ENCODE results near the gene ABHD10. TPM values are rescaled to one million over a fixed set of nuclear protein-coding genes. Genes with fewer than 3 reads are reported as not detected.

ABHD10 gene
- polyA plus RNA-seq, 1 experiment = 12.6 TPM

- TF ChIP-seq, protein P1, sequence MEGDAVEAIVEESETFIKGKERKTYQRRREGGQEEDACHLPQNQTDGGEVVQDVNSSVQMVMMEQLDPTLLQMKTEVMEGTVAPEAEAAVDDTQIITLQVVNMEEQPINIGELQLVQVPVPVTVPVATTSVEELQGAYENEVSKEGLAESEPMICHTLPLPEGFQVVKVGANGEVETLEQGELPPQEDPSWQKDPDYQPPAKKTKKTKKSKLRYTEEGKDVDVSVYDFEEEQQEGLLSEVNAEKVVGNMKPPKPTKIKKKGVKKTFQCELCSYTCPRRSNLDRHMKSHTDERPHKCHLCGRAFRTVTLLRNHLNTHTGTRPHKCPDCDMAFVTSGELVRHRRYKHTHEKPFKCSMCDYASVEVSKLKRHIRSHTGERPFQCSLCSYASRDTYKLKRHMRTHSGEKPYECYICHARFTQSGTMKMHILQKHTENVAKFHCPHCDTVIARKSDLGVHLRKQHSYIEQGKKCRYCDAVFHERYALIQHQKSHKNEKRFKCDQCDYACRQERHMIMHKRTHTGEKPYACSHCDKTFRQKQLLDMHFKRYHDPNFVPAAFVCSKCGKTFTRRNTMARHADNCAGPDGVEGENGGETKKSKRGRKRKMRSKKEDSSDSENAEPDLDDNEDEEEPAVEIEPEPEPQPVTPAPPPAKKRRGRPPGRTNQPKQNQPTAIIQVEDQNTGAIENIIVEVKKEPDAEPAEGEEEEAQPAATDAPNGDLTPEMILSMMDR (IDR thresholded peaks at IDR 0.05; ENCODE audit: insufficient read depth, low read depth, low read length) = no peak
- POLR2A ChIA-PET = no interaction called here
- no peaks in the 10 kb centered on the region for H3K36me3 ChIP-seq (ENCODE audit: control insufficient read depth, insufficient read depth, low read length)
- H3K27me3 ChIP-seq (ENCODE audit: control insufficient read depth, insufficient read depth, low read length) = no peaks in the 10 kb centered on the region
- no peak for DNase-seq (ENCODE audit: low read depth)
- CTCF ChIA-PET = interaction anchor here (1.2 to 2.9 kb wide), 4 partner anchors 13 to 372 kb away, joined by 4 to 11 read pairs (median 6); no protein-coding TSS in a partner anchor
- H3K4me3 ChIP-seq (ENCODE audit: low read depth, low read length) = no peak overlapping the region
These were observed 62.5 kb downstream of the ABHD10 start for GRCh38 chr3:112041321-112041720.

GRCh38 chr3:112042842-112043280, 64.0 kb downstream of the ABHD10 start:
- TF ChIP-seq, protein P1 (IDR thresholded peaks at IDR 0.05; ENCODE audit: insufficient read depth, low read depth, low read length) = no peak
- Histone ChIP-seq H3K27me3 (ENCODE audit: control insufficient read depth, insufficient read depth, low read length) (no peaks in the 10 kb centered on the region), H3K36me3 (ENCODE audit: control insufficient read depth, insufficient read depth, low read length) (no peaks in the 10 kb centered on the region), H3K4me3 (ENCODE audit: low read depth, low read length) (no peak overlapping the region)
- POLR2A ChIA-PET = no interaction called here
- CTCF ChIA-PET = interaction anchor here (0.6 to 4.2 kb wide), 25 partner anchors 8 to 427 kb away, joined by 3 to 24 read pairs (median 5); partner anchors contain the start of genes ABHD10 and TMPRSS7
- DNase-seq (ENCODE audit: low read depth) = no peak

Other genes starting within 250 kb of the ABHD10 start
- gene PHLDB2, start 119.8 kb upstream of the ABHD10 start, polyA plus RNA-seq (2011; rRNA removed) = 44.7 and 56.7 TPM in 2 replicates
- gene TAGLN3, start 19.9 kb downstream of the ABHD10 start, polyA plus RNA-seq (2011; rRNA removed) = 0.09 TPM in 1 of 2 replicates, not detected in the other
- not detected in 2 replicates for gene TMPRSS7, start 55.7 kb downstream of the ABHD10 start, polyA plus RNA-seq (2011; rRNA removed)
- 4.5 and 5.6 TPM in 2 replicates for gene C3orf52, start 107.4 kb downstream of the ABHD10 start, polyA plus RNA-seq (2011; rRNA removed)
- not detected in 2 replicates for gene GCSAM, start 154.2 kb downstream of the ABHD10 start, polyA plus RNA-seq (2011; rRNA removed)